DOHH2 (cell line): ENCODE measurements around the gene HDAC4.

ENCODE experiments used
- H3F3A ChIP-seq: fragments of 200-600 bp; sonication (generic), shearing (Covaris generic); 2 replicates; pipeline ENCODE4 v1.6.0; 2016; ENCODE audit warnings: antibody characterized with exemption, mild to moderate bottlenecking; ENCODE audit not compliant: control insufficient read depth, insufficient read depth
- H3K27ac ChIP-seq: fragments of 200-600 bp; sonication (generic); 2 replicates; pipeline ENCODE4 v1.5.1; 2014; ENCODE audit warnings: low read depth, mild to moderate bottlenecking, low read length, moderate library complexity
- H3K27me3 ChIP-seq: fragments of 200-600 bp; sonication (generic); 2 replicates; pipeline ENCODE4 v1.6.1; 2014; ENCODE audit warnings: mild to moderate bottlenecking, low read length, mixed read lengths; ENCODE audit not compliant: control insufficient read depth
- H3K36me3 ChIP-seq: fragments of 200-600 bp; sonication (generic); 2 replicates; pipeline ENCODE4 v1.6.1; 2014; ENCODE audit warnings: mild to moderate bottlenecking, low read length, moderate library complexity, mixed read lengths; ENCODE audit not compliant: control insufficient read depth
- H3K4me1 ChIP-seq: fragments of 200-600 bp; sonication (generic); 2 replicates; pipeline ENCODE4 v1.6.1; 2014; ENCODE audit warnings: mild to moderate bottlenecking, low read length, mixed read lengths; ENCODE audit not compliant: control insufficient read depth
- H3K4me2 ChIP-seq: fragments of 200-600 bp; sonication (generic); 2 replicates; pipeline ENCODE4 v1.6.0; 2014; ENCODE audit warnings: mild to moderate bottlenecking, low read length, moderate library complexity
- H3K4me3 ChIP-seq: fragments of 200-600 bp; sonication (generic); 2 replicates; pipeline ENCODE4 v1.5.1; 2014; ENCODE audit warnings: mild to moderate bottlenecking, low read length, mixed read lengths
- H3K79me2 ChIP-seq: fragments of 200-600 bp; sonication (generic); 2 replicates; pipeline ENCODE4 v1.6.1; 2014; ENCODE audit warnings: mild to moderate bottlenecking, low read length, mixed read lengths; ENCODE audit not compliant: control insufficient read depth
- H3K9me2 ChIP-seq: fragments of 200-600 bp; sonication (generic); replicated peaks from 2 replicates; pipeline ENCODE4 v1.6.1; 2014; ENCODE audit warnings: mild to moderate bottlenecking, low read length, mixed read lengths; ENCODE audit not compliant: control insufficient read depth
- H3K9me3 ChIP-seq: fragments of 200-600 bp; sonication (generic); 2 replicates; pipeline ENCODE4 v1.6.1; 2014; ENCODE audit warnings: antibody characterized with exemption, low read length, mixed read lengths; ENCODE audit not compliant: control insufficient read depth, insufficient read depth
- H4K20me1 ChIP-seq: fragments of 200-600 bp; sonication (generic); 2 replicates; pipeline ENCODE4 v1.6.0; 2014; ENCODE audit warnings: low read depth, mild to moderate bottlenecking, antibody characterized with exemption, low read length, moderate library complexity; ENCODE audit not compliant: control insufficient read depth, insufficient read depth
- CTCF ChIP-seq: fragments of 200-600 bp; sonication (generic); IDR thresholded peaks from one replicate; pipeline ENCODE4 v1.5.1; 2014; ENCODE audit warnings: antibody characterized with exemption, mild to moderate bottlenecking, low read depth, low read length; ENCODE audit not compliant: poor library complexity, severe bottlenecking
- EZH2phosphoT487 ChIP-seq: fragments of 200-600 bp; sonication (generic); IDR thresholded peaks from 2 replicates; pipeline ENCODE4 v1.6.1; 2017; ENCODE audit warnings: borderline replicate concordance, mild to moderate bottlenecking, antibody characterized with exemption, low read length, moderate library complexity, mixed read lengths

The HDAC4 gene

DNA sequence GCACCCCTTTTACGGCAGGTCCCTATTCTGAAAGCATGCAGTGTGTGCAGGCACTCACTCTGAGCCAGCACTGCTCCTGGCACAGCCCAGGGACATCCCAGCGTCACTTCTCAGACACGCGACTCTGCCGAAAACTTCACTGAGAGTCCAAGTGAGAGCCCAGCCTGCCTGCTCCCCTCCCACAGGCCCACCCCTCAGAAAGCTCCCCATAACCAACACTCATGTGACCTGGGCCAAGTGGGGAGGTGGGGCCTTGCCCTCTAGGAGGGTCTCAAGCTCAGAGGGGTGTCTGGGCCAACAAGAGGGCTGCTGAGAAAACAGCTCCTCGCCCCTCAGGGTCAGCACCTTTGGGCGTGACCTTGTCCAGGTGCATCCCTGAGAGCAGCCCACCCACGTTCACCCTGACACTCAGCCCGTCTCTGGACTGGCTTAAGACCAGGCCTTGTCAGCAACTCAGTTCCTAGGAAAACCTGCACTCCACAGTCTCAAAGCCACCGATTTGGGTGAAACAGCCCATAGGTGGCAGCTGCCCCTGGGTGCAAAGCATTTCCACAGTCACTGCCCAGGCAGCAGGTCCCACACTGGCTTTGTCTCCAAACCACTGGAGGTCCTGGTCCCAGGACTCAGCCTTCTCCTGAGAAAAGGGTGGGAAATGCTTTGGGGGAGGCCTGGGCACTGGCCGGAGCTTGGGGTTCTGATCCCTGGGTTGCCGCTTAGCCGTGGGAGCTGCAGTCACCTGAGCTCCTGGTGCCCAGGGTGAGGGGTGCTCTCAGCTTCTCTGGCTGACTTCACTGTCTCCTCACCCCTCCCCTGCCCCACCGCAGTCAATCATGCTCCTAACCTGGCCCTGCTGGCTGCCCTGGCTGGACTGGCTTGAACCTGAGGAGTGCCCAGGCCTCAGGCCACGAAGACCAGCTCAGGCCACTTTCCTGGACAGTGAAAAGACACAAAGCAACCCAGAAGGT is 209.6 kb downstream of the HDAC4 start:
- no peak overlapping the region for H3K4me3 ChIP-seq
- TF ChIP-seq EZH2phosphoT487: no peak
- no peak for TF ChIP-seq CTCF
- no peak overlapping the region for H3K4me2 ChIP-seq
- no peak overlapping the region for H3K27ac ChIP-seq
- no peaks in the 10 kb centered on the region for H3K79me2 ChIP-seq
- H3K27me3 ChIP-seq: no peaks in the 10 kb centered on the region
- no peaks in the 10 kb centered on the region for H3K4me1 ChIP-seq
- no peaks in the 10 kb centered on the region for H3F3A ChIP-seq
- H3K9me3 ChIP-seq: no peaks in the 10 kb centered on the region
- no peaks in the 10 kb centered on the region for H3K36me3 ChIP-seq
- no peaks in the 10 kb centered on the region for H4K20me1 ChIP-seq
- no peaks in the 10 kb centered on the region for H3K9me2 ChIP-seq

DNA sequence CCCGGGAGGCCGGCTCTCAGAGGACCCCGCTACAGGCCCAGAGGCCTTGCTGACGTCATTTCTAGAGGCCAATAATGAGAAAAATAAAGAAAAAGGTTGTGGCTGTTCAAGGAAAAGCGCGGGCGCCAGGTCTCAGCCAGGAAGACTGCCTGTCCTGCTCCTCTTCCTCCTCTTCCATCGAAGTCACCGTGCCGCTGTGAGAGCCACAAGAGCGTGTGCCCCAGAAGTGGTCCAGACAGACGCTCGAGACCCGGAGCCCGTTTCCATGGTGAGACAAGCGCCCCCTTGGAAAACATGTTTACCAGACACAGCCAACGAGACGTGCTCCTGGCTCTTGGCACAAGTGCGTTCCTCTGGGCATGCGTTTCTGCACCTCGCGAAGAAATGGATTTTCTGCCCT is 210.5 kb downstream of the HDAC4 start:
- no peak overlapping the region for H3K27ac ChIP-seq
- no peak for TF ChIP-seq CTCF

GRCh38 chr2:239189711-239190131 is 211.1 kb downstream of the HDAC4 start:
- no peaks in the 10 kb centered on the region for H3K27me3 ChIP-seq
- no peaks in the 10 kb centered on the region for H3K9me3 ChIP-seq
- no peaks in the 10 kb centered on the region for H3K4me1 ChIP-seq
- no peak overlapping the region for H3K4me3 ChIP-seq
- H3K36me3 ChIP-seq: no peaks in the 10 kb centered on the region
- no peak overlapping the region for H3K27ac ChIP-seq
- no peaks in the 10 kb centered on the region for H4K20me1 ChIP-seq
- no peaks in the 10 kb centered on the region for H3K79me2 ChIP-seq
- H3K9me2 ChIP-seq: no peaks in the 10 kb centered on the region
- H3F3A ChIP-seq: no peaks in the 10 kb centered on the region
- no peak overlapping the region for H3K4me2 ChIP-seq
- no peak for TF ChIP-seq EZH2phosphoT487
- no peak for TF ChIP-seq CTCF

More for the DNA sequence above, 210.5 kb downstream of the HDAC4 start:
- Histone ChIP-seq H3K4me3 (no peak overlapping the region), H3K9me2 (no peaks in the 10 kb centered on the region), H3K27me3 (no peaks in the 10 kb centered on the region), H3K36me3 (no peaks in the 10 kb centered on the region), H4K20me1 (no peaks in the 10 kb centered on the region), H3K79me2 (no peaks in the 10 kb centered on the region), H3K4me2 (no peak overlapping the region), H3K9me3 (no peaks in the 10 kb centered on the region), H3K4me1 (no peaks in the 10 kb centered on the region), H3F3A (no peaks in the 10 kb centered on the region)
